Hematopoietic multipotent progenitor cell treated with erythropoietin and hydrocortisone succinate and interleukin-3 and kit ligand, for 17 days (in vitro differentiated cells): Measurements from ENCODE around the gene RMND5A.

Experiments
- DNase-seq: peaks from one replicate; pipeline ENCODE4 v3.0.0-alpha.2; 2015; ENCODE audit warnings: low spot score

The RMND5A gene

DNA sequence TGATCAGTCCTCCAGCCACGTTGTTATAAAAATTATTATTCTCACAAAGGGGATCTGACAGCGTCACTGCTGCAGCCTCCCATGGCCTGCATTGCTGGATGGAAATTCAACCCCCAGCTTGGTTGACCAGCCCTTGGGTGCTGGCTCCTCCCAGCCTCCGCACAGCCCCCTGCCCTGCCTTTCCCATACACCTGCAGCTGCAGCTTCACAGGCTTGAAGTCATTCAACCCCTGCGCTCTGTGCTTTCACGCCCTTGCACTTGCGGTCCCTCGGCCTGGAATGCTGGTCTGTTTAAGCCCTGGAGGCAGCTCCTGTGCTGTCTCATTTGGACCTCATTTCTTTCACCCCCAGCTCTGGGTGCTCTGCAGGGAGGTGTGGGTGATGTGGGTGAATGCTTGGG lies 71.5 kb downstream of the RMND5A start:
- no peak for DNase-seq

DNA sequence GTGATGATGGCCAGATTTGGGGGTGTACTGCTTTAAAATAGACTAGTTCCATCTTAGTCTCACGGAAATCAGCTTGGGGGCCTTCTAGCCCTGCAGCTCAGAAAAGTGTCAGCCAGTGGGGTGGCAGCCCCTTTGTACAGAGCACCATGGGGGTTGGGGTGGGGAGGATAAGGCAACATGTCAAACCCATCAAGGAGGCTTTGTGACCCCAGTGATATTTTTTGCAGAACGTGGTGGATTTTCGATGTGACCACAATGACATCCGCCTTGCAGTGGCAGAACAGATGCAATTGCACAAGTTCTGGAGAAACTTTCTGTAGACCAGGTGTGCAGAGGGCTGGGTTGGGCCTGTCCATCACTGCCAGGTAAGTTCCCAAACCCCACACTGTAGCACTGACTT lies 73.7 kb downstream of the RMND5A start:
- no peak for DNase-seq

DNA sequence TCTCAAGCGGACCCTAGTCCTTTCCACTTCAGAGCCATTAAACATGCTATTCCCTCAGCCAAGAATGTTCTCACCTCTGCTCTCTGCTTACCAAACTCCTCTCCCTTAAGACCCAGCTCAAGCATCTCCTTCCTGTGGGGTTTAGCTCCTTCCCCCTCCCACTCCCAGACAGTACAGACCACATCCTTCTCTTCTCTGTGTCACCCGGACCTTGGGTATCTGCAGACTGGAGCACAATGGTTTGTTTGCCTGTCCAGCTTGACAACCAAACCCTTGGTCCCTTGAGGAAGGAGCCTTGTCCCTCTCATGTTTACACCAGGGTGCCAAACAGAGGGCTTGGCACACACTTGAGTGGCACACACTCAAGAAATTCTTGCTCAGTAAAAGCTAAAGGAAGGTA lies 74.8 kb downstream of the RMND5A start:
- DNase-seq = no peak

DNA sequence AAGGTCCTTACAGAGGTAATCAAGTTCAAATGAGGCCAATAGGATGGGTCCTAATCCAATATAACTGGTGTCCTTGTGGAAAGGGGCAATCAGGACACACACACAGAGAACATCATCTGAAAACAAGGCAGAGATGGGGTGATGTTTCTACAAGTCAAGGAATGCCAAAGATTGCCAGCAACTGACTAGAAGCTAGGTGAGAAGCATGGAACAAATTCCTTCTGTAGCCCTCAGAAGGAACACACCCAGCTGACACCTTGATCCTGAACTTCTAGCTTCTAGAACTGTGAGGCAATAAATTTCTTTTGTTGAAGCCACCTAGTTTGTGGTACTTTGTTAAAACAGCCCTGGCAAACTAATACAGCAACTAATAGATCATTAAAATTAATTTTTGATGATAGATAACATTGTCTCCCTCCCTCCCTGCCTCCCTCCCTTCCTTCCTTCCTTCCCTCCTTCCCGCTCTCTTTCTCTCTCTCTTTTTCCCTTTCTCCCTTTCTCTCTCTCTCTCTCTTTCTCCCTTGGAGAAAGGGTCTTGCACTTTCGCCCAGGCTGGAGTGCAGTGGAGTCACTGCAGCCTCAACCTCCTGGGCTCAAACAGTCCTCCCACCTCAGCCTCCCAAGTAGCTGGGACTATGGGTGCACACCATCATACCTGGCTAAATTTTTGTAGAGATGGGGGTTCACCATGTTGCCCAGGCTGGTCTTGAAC lies 80.9 kb downstream of the RMND5A start:
- no peak for DNase-seq

DNA sequence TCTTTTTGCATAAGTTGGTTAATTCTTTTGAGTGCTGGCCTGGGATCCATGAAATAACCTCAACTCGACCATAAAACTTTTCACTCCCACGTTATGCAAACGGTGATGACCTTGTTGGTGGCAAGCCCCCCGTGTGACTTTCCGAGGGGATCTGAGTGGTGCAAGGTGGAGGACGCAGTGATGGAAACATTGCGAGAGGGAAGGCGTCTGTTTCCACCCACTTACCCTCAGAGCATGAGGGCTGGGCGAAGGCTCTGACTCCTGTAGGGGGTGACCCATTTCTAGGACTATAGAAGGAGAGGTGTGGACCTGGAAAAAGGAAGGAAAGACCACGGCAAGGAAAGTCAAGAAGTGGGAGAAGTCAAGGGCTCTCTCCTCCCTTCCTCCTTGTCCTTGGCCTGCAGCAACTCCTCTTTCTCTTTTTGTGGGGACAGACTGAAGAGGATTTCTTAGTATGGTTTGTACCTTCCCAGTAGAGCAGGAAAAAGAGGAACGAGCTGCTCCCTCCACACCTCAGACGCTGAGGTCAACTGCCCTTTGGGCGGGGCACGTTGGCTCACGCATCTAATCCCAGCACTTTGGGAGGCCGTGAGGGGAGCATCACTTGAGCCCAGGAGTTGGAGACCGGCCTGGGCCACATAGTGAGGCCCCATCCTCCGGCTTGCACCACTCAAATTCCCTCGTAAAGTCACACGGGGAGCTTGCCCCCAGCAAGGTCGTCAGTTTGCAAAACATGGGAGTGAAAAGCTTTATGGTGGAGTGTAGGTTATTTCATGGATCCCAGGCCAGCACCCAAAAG lies 86.2 kb downstream of the RMND5A start:
- no peak for DNase-seq

GRCh38 chr2:86807133-86807467 lies 87.0 kb downstream of the RMND5A start:
- DNase-seq = no peak

GRCh38 chr2:86807468-86808275 lies 87.6 kb downstream of the RMND5A start:
- peak; percentile 16 for DNase-seq

DNA sequence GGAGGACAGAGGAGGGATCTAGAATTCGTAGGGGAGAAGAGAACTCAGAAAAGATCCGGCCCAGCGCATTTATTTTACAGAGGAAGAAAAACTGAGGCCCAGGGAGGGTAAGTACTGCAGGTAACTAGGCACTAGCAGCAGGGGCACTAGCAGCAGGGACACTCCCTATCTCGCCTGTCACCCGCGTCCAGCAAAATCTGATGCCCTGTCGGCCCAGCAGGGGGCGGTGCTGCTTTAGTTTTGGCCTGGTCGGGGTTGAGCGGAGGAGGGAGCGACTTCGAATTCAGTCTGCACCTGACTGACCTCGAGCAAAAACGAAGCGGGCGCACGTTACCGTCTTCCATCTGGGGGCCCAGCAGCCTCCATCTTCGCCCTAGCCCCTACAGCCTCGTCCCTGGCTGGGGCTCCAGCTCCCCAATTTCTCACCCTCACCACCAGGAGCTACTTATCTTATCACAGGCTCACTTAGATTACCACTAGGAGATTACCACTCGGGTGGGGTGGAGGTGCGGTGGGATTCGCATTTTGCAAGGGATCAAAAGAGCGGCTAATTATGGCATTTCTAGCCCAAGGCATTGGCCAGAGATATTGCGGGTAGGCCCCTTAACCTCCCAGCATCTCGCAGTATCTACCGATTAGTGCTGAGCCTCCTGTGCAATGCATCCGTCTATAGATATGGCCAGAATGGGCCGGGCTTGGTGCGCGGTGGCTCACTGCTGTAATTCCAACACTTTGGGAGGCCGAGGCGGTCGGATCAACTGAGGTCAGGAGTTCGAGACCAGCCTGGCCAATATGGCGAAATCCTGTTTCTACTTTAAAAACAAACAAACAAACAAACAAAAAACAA lies 88.4 kb downstream of the RMND5A start:
- peak; percentile 89 for DNase-seq

- no peak for DNase-seq
These were observed 89.5 kb downstream of the RMND5A start for GRCh38 chr2:86809481-86810121.

DNA sequence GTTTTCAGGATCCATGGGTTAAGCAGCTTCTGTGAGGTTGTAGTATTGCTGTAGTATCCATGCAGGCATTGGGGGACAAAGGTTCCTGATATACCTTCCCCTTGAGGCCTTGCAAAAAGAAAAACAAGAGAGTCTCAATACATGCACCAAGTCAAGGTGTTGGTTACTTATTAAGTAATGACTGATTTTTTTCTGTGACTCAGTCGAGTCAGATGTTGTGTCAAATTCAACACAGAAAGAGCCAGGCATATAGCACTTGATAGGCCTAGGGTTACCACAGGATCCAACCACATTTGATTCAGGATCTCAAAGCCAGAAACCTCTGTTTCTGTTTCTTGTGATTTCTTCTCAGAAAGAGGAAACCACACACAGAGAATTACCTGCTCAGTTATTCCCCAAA lies 95.5 kb downstream of the RMND5A start:
- no peak for DNase-seq

DNA sequence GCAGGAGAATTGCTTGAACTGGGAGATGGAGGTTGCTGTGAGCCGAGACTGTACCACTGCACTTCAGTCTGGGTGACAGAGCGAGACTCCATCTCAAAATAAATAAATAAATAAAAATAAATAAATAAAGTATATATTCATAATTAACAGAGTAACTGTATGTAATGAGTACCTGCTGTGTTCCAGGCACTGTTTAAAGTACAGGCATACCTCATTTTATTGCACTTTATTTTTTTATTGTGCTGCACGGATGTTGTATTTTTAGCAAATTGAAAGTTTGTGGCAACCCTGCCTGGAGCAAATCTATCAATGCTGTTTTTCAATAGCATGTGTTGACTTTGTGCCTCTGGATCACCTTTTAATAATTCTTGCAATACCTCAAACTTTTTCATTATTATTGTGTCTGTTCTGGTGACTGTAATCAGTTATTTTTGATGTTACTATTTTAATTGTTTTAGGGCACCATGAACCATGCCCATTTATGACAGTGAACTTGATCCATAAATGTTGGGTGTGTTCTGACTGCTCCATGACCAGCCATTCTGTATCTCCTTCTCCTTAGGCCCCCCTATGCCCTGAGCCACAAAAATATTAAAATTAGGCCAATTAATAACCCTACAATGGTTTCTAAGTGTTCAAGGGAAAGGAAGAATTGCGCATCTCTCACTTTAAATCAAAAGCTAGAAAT lies 98.2 kb downstream of the RMND5A start:
- DNase-seq = no peak

- no peak for DNase-seq
These were observed 98.9 kb downstream of the RMND5A start for GRCh38 chr2:86818957-86819356.

- DNase-seq = no peak
These were observed 101.2 kb downstream of the RMND5A start for GRCh38 chr2:86821306-86821705.

DNA sequence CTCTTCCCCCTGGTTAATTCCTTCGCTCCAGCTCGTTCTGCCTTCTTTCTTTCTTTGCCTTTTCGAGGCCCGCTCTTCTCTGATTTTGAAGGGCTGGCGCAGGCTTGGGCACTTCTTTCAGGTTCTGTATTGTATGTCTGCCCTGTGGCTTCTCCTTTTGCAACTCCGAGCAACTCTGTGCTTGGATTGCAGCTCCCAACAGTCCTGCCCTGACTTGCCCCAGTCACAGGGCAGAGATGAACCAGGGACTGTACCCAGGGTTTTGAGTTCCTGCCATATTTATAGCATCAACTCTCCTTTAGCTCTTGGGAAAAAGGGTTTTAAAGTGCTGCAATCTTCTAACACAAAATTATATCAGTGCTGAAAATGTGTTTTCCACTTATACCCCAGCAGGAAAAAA lies 101.8 kb downstream of the RMND5A start:
- no peak for DNase-seq

GRCh38 chr2:86822668-86823345 lies 102.7 kb downstream of the RMND5A start:
- DNase-seq = no peak

DNA sequence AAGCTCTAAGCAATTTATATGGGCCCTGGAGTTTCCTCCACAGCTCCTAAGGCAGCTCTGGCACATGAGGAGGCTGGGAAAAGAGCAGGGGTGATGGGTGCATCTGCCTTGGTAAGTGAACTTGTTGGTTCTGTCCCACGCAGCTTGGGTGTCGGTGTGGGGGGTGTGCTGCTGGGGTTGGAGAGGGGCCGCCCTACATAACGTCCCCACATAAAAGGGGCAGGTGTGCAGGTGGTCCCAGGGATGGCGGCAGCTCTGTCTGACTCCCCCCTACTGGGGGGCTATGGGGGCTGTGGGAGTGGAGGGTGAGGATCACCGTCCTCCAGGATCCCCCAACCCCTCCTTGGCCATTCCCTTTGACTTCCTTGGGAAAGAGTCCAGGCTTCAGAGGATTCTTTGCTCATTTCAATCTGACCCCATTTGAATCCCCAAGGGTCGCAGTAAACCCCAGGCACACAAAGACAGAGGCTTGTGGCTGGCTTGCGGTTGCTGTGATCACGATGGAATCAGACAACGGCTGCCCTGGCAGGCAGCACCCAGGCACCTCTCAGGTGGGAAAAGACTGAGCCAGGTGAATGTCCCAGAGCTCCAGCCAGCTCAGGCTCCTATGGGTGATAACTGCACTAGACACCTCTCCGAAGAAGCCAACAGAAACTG lies 105.1 kb downstream of the RMND5A start:
- no peak for DNase-seq

DNA sequence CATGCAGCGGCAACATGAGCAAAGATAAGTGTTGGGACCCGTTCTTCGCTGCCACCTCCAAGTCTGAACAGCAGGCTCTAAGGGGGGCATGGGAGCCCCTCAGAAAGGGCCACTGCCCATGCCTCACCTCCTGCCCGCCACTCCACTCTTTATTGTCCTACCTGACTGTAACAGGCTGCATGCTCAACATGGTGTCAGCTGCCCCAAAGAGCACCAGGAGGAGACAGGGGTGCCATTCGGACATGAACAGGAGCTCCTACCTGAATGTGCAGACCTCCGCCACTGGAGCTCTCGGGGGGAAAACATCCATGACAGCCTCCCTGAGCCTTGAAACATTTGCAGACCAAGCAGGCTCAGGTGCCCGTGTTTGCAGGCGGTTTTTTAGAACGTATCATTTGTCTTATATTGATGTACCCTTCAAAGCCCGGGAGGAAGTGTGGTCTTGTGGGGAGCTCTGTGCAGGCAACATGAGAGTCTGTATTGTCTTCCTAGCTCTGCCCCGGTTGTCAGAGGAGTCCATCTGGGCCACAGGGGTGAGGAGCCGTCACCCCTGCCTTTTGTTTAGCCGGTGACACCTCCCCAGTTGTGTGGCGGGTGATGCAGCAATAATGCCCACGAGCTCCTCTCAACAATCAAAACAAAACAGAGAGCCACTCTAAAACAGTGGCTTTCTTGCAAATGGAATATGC lies 105.7 kb downstream of the RMND5A start:
- no peak for DNase-seq

DNA sequence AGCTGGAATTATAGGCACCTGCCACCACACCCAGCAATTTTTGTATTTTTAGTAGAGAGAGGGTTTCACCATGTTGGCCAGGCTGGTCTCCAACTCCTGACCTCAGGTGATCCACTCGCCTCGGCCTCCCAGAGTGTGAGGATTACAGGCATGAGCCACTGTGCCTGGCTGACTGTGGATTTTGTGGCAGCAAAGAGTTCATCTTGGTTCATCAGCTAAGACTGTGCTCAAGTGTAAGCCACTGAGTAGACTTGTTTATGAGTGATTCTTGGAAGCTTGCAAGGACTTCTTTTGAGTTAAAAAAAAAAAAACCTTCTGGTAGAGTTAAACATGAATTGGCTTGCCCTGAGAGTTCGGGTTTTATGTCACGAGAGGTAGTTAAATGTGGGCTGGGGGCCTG lies 106.9 kb downstream of the RMND5A start:
- no peak for DNase-seq
